HL-60 (cell line): ENCODE data around the gene EIPR1.

Experiments
- DNase-seq, 2 experiments: peaks; one replicate each; pipeline ENCODE4 v3.0.0-alpha.2; 2010 to 2020; ENCODE audit warnings: low read depth in 1 of 2, low spot score in 1 of 2
- H3K27ac ChIP-seq: fragments of 250-450 bp; sonication (Bioruptor Pico); replicated peaks from 2 replicates; pipeline ENCODE4 v1.5.1; 2020; ENCODE audit warnings: mild to moderate bottlenecking, moderate library complexity
- H3K27me3 ChIP-seq: fragments of 250-450 bp; sonication (Bioruptor Pico); 2 replicates; pipeline ENCODE4 v1.5.1; 2021; ENCODE audit warnings: mild to moderate bottlenecking, moderate library complexity; ENCODE audit not compliant: insufficient read depth, poor library complexity, severe bottlenecking
- H3K4me3 ChIP-seq: replicated peaks from 2 replicates; pipeline ENCODE4 v1.5.1; 2011; ENCODE audit warnings: mild to moderate bottlenecking, control low read depth, low read length; ENCODE audit not compliant: insufficient read depth
- GABPA ChIP-seq: IDR thresholded peaks from 2 replicates; pipeline ENCODE4 v1.6.1; 2012; ENCODE audit warnings: low read depth
- POLR2AphosphoS5 ChIP-seq: IDR thresholded peaks from 2 replicates; pipeline ENCODE4 v1.6.1; 2012; ENCODE audit warnings: low read depth
- SPI1 ChIP-seq: IDR thresholded peaks from 2 replicates; pipeline ENCODE4 v1.6.1; 2012; ENCODE audit warnings: low read depth, mild to moderate bottlenecking, borderline replicate concordance
- TF ChIP-seq, protein P1 (sequence below): IDR thresholded peaks from 2 replicates; pipeline ENCODE4 v1.6.1; 2012; ENCODE audit warnings: low read depth; ENCODE audit not compliant: insufficient replicate concordance
- TF ChIP-seq, protein P2 (sequence below): IDR thresholded peaks from one replicate; pipeline ENCODE4 v1.5.1; 2011; ENCODE audit warnings: low read length, control low read depth, inconsistent platforms; ENCODE audit not compliant: insufficient read depth

EIPR1 gene

DNA sequence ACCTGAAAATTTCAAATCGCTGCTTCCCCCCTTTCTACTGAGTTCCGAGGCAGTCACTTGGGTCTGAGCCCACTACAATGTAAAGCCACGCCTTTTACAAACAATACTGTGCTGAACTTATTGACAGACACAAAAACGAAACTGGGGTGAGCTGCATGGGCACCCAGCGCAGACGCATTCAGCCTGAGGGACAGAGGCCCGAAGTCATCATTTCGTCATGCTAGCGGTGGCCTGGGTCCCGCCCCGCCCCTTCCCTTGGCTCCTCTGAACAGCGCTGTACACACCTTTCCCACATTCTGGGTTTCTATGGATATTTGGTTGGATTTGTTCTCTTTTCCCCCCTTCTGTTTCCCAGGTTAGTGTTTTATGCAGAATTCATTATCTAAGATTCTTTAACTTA lies 71.7 kb downstream of the EIPR1 start:
- Histone ChIP-seq H3K27ac (no peak overlapping the region), H3K4me3 (no peak overlapping the region), H3K27me3 (no peaks in the 10 kb centered on the region)
- DNase-seq: no peak
- TF ChIP-seq, protein P1, sequence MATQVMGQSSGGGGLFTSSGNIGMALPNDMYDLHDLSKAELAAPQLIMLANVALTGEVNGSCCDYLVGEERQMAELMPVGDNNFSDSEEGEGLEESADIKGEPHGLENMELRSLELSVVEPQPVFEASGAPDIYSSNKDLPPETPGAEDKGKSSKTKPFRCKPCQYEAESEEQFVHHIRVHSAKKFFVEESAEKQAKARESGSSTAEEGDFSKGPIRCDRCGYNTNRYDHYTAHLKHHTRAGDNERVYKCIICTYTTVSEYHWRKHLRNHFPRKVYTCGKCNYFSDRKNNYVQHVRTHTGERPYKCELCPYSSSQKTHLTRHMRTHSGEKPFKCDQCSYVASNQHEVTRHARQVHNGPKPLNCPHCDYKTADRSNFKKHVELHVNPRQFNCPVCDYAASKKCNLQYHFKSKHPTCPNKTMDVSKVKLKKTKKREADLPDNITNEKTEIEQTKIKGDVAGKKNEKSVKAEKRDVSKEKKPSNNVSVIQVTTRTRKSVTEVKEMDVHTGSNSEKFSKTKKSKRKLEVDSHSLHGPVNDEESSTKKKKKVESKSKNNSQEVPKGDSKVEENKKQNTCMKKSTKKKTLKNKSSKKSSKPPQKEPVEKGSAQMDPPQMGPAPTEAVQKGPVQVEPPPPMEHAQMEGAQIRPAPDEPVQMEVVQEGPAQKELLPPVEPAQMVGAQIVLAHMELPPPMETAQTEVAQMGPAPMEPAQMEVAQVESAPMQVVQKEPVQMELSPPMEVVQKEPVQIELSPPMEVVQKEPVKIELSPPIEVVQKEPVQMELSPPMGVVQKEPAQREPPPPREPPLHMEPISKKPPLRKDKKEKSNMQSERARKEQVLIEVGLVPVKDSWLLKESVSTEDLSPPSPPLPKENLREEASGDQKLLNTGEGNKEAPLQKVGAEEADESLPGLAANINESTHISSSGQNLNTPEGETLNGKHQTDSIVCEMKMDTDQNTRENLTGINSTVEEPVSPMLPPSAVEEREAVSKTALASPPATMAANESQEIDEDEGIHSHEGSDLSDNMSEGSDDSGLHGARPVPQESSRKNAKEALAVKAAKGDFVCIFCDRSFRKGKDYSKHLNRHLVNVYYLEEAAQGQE: no peak
- TF ChIP-seq, protein P2, sequence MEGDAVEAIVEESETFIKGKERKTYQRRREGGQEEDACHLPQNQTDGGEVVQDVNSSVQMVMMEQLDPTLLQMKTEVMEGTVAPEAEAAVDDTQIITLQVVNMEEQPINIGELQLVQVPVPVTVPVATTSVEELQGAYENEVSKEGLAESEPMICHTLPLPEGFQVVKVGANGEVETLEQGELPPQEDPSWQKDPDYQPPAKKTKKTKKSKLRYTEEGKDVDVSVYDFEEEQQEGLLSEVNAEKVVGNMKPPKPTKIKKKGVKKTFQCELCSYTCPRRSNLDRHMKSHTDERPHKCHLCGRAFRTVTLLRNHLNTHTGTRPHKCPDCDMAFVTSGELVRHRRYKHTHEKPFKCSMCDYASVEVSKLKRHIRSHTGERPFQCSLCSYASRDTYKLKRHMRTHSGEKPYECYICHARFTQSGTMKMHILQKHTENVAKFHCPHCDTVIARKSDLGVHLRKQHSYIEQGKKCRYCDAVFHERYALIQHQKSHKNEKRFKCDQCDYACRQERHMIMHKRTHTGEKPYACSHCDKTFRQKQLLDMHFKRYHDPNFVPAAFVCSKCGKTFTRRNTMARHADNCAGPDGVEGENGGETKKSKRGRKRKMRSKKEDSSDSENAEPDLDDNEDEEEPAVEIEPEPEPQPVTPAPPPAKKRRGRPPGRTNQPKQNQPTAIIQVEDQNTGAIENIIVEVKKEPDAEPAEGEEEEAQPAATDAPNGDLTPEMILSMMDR: no peak
- TF ChIP-seq POLR2AphosphoS5 (no peak), SPI1 (no peak), GABPA (no peak)

DNA sequence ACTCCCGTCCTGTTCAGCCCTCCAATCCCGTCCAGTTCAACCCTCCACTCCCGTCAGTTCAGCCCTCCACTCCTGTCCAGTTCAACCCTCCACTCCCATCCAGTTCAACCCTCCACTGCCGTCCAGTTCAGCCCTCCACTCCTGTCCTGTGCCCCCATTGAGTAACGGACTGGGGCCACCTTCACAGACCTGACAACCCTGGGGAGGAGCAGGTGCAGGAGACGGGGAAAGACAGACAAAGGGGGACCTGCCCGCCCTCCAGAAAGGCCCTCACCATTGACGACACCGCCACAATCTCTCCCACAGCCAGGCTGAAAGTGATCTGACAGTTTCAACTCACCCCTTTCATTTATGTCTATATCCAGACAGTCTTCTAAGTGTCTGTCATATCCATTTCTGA lies 72.2 kb downstream of the EIPR1 start:
- DNase-seq: no peak
- Histone ChIP-seq H3K27me3 (no peaks in the 10 kb centered on the region), H3K27ac (no peak overlapping the region), H3K4me3 (no peak overlapping the region)
- TF ChIP-seq GABPA (no peak), SPI1 (no peak), POLR2AphosphoS5 (no peak)
- TF ChIP-seq, protein P1: no peak
- TF ChIP-seq, protein P2: no peak

DNA sequence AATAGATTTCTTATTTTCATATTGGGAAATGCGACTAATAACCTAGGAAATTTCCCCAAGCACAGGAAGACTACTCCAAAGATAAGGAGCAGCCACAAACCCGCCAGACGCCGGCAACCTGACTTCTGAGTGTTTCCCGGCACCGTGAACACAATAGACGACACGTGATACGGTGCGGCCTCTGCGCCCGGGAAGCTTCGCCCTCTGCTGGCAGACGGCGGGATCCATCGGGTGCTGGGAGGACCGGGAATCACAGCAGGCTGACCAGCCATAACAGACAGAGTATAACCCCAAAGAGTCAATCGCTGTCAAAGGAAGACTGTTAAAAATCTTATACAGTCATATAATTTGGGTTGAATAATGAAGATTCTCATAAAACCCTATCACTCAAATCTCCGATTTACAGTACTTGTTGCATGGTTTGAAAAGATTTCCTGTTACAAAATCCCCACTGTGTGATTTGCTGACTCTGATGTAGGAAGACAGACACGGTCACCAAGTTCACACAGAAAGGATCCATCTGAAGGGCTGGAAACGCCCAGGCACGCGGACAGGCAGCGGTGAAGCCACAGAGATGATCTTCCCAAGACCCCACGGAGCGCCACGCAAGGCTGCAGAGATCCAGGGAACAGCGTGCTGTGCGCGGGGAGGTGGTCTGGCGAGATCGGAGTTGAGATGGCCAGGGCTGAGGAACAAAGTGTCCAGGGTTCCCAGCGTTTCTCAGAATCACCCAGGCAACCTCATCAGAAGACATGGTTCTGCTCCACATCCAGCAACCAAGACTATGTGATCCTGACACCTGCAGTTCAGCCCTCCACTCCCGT lies 73.8 kb downstream of the EIPR1 start:
- Histone ChIP-seq H3K4me3 (no peak overlapping the region), H3K27ac (no peak overlapping the region), H3K27me3 (no peaks in the 10 kb centered on the region)
- DNase-seq: peak; percentile 29 to 80
- TF ChIP-seq POLR2AphosphoS5: no peak
- TF ChIP-seq, protein P2: peak; percentile 93
